Body of pancreas (tissue), 4 donors: ENCODE data around the gene TMA7B.

Experiments used
- POLR2A ChIP-seq, 3 donors: fragments of 450-650 bp; IDR thresholded peaks; one replicate each; pipeline ENCODE4 v1.6.1; 2016; ENCODE audit warnings: antibody characterized with exemption in 3 of 3, mild to moderate bottlenecking in 2 of 3
- TF ChIP-seq, protein P1 (sequence below), 7 experiments: fragments of 450-650 bp in 4 of 7; fragments of 200-600 bp in 3 of 7; sonication (generic) in 3 of 7; IDR thresholded peaks; one replicate each; pipeline ENCODE4 v1.5.1; 2016 to 2019; ENCODE audit warnings: antibody characterized with exemption in 7 of 7

DNA sequence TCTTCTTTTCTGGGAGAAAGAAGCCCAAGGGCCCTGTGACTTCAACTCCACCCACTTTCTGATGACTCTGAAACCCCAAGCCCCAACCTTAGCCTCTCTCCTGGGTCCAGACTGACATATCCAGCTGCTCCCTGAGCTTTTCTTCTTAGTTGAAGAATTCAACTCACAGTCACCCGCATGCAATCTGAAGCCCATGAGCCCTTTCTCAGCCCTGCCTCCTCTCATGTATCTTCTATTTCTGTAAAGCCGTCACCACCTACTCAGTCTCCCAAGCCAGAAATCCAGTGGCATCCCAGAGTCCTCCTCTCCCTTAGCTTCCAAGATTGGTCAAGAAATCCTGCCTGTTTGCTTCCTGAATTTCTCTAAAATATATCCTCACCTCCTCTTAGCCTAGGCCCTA is 7.1 kb upstream of the TMA7B start:
- TF ChIP-seq, protein P1, sequence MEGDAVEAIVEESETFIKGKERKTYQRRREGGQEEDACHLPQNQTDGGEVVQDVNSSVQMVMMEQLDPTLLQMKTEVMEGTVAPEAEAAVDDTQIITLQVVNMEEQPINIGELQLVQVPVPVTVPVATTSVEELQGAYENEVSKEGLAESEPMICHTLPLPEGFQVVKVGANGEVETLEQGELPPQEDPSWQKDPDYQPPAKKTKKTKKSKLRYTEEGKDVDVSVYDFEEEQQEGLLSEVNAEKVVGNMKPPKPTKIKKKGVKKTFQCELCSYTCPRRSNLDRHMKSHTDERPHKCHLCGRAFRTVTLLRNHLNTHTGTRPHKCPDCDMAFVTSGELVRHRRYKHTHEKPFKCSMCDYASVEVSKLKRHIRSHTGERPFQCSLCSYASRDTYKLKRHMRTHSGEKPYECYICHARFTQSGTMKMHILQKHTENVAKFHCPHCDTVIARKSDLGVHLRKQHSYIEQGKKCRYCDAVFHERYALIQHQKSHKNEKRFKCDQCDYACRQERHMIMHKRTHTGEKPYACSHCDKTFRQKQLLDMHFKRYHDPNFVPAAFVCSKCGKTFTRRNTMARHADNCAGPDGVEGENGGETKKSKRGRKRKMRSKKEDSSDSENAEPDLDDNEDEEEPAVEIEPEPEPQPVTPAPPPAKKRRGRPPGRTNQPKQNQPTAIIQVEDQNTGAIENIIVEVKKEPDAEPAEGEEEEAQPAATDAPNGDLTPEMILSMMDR (IDR thresholded peaks at IDR 0.05): no peak
- no peak for TF ChIP-seq POLR2A (IDR thresholded peaks at IDR 0.05)
